CD8-positive, alpha-beta memory T cell (primary cell): Measurements from ENCODE around the gene ZSCAN31. TPM values are rescaled to one million over a fixed set of nuclear protein-coding genes. Genes with fewer than 3 reads are reported as not detected.
A peak's percentile ranks its signal among the peaks of the same experiment; 100 is the strongest.

Source experiments
- CTCF ChIA-PET: fragments of 350-600 bp; sonication (Branson Sonifier 250); formaldehyde crosslinking; loops from one replicate; lab custom pipeline; 2021; ENCODE audit warnings: antibody characterized with exemption; lab: Charles Lee
- POLR2A ChIA-PET: fragments of 350-600 bp; sonication (Branson Sonifier 250); formaldehyde crosslinking; loops from one replicate; lab custom pipeline; 2021; ENCODE audit warnings: antibody characterized with exemption; lab: Charles Lee
- DNase-seq, 5 donors: peaks; one replicate each; pipeline versions ENCODE4 v3.0.0 to v3.0.0-alpha.2; 2020 to 2022; ENCODE audit warnings: mixed read lengths in 1 of 5
- H3K27ac ChIP-seq: one replicate; pipeline ENCODE4 v1.7.0; 2013; ENCODE audit warnings: low read depth, mild to moderate bottlenecking, low read length, moderate library complexity
- H3K27me3 ChIP-seq: 2 replicates; pipeline ENCODE4 v1.7.0; 2013; ENCODE audit warnings: low read length, mild to moderate bottlenecking; ENCODE audit not compliant: insufficient read depth, poor library complexity, severe bottlenecking
- H3K36me3 ChIP-seq: 2 replicates; pipeline ENCODE4 v1.7.0; 2013; ENCODE audit warnings: mild to moderate bottlenecking, low read length, moderate library complexity; ENCODE audit not compliant: insufficient read depth
- H3K4me1 ChIP-seq: 2 replicates; pipeline ENCODE4 v1.7.0; 2013; ENCODE audit warnings: mild to moderate bottlenecking, low read length, moderate library complexity; ENCODE audit not compliant: insufficient read depth
- H3K4me3 ChIP-seq: 2 replicates; pipeline ENCODE4 v1.7.0; 2013; ENCODE audit warnings: mild to moderate bottlenecking, low read length
- H3K9me3 ChIP-seq: 2 replicates; pipeline ENCODE4 v1.7.0; 2013; ENCODE audit warnings: mild to moderate bottlenecking, low read length
- H3K27ac Mint-ChIP-seq, 8 donors: one replicate each; pipeline ENCODE4 v1.8.0; 2020 to 2021; ENCODE audit warnings: mixed read lengths in 8 of 8, mild to moderate bottlenecking in 6 of 8, inconsistent platforms in 3 of 8, moderate library complexity in 3 of 8
- H3K27me3 Mint-ChIP-seq, 2 donors: one replicate each; pipeline ENCODE4 v1.8.0; 2020 to 2021; ENCODE audit warnings: mixed read lengths in 2 of 2, mild to moderate bottlenecking in 1 of 2, moderate library complexity in 1 of 2
- H3K36me3 Mint-ChIP-seq, 3 donors: one replicate each; pipeline ENCODE4 v1.8.0; 2020 to 2021; ENCODE audit warnings: mixed read lengths in 3 of 3, inconsistent platforms in 1 of 3, mild to moderate bottlenecking in 1 of 3
- H3K4me1 Mint-ChIP-seq, 3 donors: one replicate each; pipeline ENCODE4 v1.8.0; 2020 to 2021; ENCODE audit warnings: mixed read lengths in 3 of 3, inconsistent platforms in 1 of 3, mild to moderate bottlenecking in 1 of 3
- H3K4me3 Mint-ChIP-seq, 7 donors: one replicate each; pipeline ENCODE4 v1.8.0; 2020 to 2021; ENCODE audit warnings: mixed read lengths in 7 of 7, mild to moderate bottlenecking in 6 of 7, moderate library complexity in 4 of 7, inconsistent platforms in 2 of 7
- H3K9me3 Mint-ChIP-seq, 5 donors: one replicate each; pipeline ENCODE4 v1.8.0; 2020 to 2022; ENCODE audit warnings: mixed read lengths in 5 of 5, mild to moderate bottlenecking in 3 of 5, moderate library complexity in 2 of 5, inconsistent platforms in 1 of 5
- polyA plus RNA-seq: library from polyadenylated mRNA; unstranded; fragments of 300-500 nt; fragmentation: Illumina TruSeq; gene quantifications from one replicate; pipeline ENCODE4 v1.2.3, GENCODE V29; 2021
- total RNA-seq, 2 experiments: library from RNA; stranded (reverse); gene quantifications; one replicate each; pipeline ENCODE4 v1.2.3, GENCODE V29; 2021

Gene ZSCAN31
- total and polyA plus RNA-seq, 3 experiments from 2014 or later = 0.72 to 2.6 (median 1.1) TPM

GRCh38 chr6:28281288-28282064 is 54.5 kb downstream of the ZSCAN31 start, which contains the start of gene PGBD1:
Gene PGBD1 (plus strand): TSS chr6:28281572. CDS start chr6:28283814, 2,242 bp downstream.
- CTCF ChIA-PET = interaction anchor here (1.0 to 1.1 kb wide), 2 partner anchors 14 to 56 kb away, joined by 3 read pairs; partner anchors contain the start of gene ZSCAN26

GRCh38 chr6:28280595-28281287 is 55.2 kb downstream of the ZSCAN31 start:
- Mint-ChIP-seq H3K4me1 (peaks cover 10 to 15% (median 12%) of the 10 kb centered on the region in 3 donors), H3K27me3 (peaks cover 9 to 10% of the 10 kb centered on the region in 2 donors), H3K9me3 (no peaks in the 10 kb centered on the region), H3K36me3 (peaks cover 13 to 25% (median 20%) of the 10 kb centered on the region in 3 donors), H3K27ac (peak overlapping the region in 1 of 8 donors; percentile 7), H3K4me3 (peak overlapping the region in 6 of 7 donors; percentile 77 to 91 (median 80))
- peaks cover 7% of the 10 kb centered on the region for H3K4me1 ChIP-seq
- no peaks in the 10 kb centered on the region for H3K9me3 ChIP-seq
- peaks cover 2% of the 10 kb centered on the region for H3K36me3 ChIP-seq
- ChIA-PET POLR2A (interaction anchor here (2.4 kb wide), 1 partner anchor 13 kb away, joined by 10 read pairs; the partner anchor contains the start of gene ZSCAN26), CTCF (interaction anchor here (1.0 to 1.1 kb wide), 2 partner anchors 14 to 57 kb away, joined by 3 read pairs; partner anchors contain the start of gene ZSCAN26)
- H3K4me3 ChIP-seq = no peak overlapping the region
- DNase-seq = no peak
- H3K27ac ChIP-seq = no peak overlapping the region
- H3K27me3 ChIP-seq = no peaks in the 10 kb centered on the region

More at GRCh38 chr6:28281288-28282064, 54.5 kb downstream of the ZSCAN31 start, which contains the start of gene PGBD1:
- Mint-ChIP-seq H3K9me3 (no peaks in the 10 kb centered on the region), H3K27me3 (peaks cover 9 to 10% of the 10 kb centered on the region in 2 donors), H3K36me3 (peaks cover 6 to 25% (median 13%) of the 10 kb centered on the region in 3 donors), H3K27ac (peak within 1 kb of the TSS in 3 of 8 donors; percentile 33 to 61 (median 52)), H3K4me1 (peaks cover 10 to 15% (median 12%) of the 10 kb centered on the region in 3 donors), H3K4me3 (peak within 1 kb of the TSS; percentile 77 to 91 (median 78))
- Histone ChIP-seq H3K9me3 (no peaks in the 10 kb centered on the region), H3K27ac (peak within 1 kb of the TSS; percentile 33), H3K4me3 (peak within 1 kb of the TSS; percentile 48), H3K4me1 (peaks cover 7% of the 10 kb centered on the region), H3K27me3 (no peaks in the 10 kb centered on the region), H3K36me3 (no peaks in the 10 kb centered on the region)
- POLR2A ChIA-PET = interaction anchor here (2.4 kb wide), 1 partner anchor 14 kb away, joined by 10 read pairs; the partner anchor contains the start of gene ZSCAN26
- peak; percentile 10 to 64 (median 32) for DNase-seq

GRCh38 chr6:28277746-28278145 is 58.2 kb downstream of the ZSCAN31 start:
- H3K27ac ChIP-seq = no peak overlapping the region
- CTCF ChIA-PET = no interaction called here
- DNase-seq = no peak
- Mint-ChIP-seq H3K4me1 (peaks cover 15 to 20% (median 18%) of the 10 kb centered on the region in 3 donors), H3K27me3 (peaks cover 7 to 9% of the 10 kb centered on the region in 2 donors), H3K27ac (no peak overlapping the region), H3K9me3 (no peaks in the 10 kb centered on the region), H3K4me3 (no peak overlapping the region), H3K36me3 (peaks cover 18 to 46% (median 19%) of the 10 kb centered on the region in 3 donors)
- H3K36me3 ChIP-seq = peaks cover 16% of the 10 kb centered on the region
- H3K9me3 ChIP-seq = no peaks in the 10 kb centered on the region
- POLR2A ChIA-PET = no interaction called here
- H3K27me3 ChIP-seq = no peaks in the 10 kb centered on the region
- H3K4me3 ChIP-seq = no peak overlapping the region
- peaks cover 7% of the 10 kb centered on the region for H3K4me1 ChIP-seq

DNA sequence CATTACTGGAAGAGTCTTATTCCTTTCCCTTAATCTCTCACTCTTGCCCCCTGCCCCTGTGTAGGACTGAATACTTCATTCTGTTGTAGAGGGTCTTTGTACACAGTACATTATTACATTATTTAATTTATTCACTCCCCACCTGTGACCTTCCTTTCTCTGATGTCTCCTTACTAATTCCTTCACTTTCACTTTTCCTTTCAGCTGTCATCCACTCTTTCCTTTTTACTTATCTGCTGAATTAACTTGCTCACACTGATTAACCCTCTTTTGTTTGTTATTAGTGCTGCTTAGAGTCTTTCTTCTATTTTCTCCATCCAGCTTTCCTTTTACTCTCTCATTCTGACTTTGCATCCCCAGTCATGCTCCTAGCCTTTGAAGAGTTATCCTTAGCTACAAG is 61.1 kb downstream of the ZSCAN31 start:
- DNase-seq = no peak
- Mint-ChIP-seq H3K9me3 (no peaks in the 10 kb centered on the region), H3K27me3 (peaks cover 0 to 2% of the 10 kb centered on the region in 2 donors), H3K36me3 (peaks cover 13 to 60% (median 20%) of the 10 kb centered on the region in 3 donors), H3K27ac (peak overlapping the region in 6 of 8 donors; percentile 5 to 62 (median 38)), H3K4me1 (peaks cover 9 to 21% (median 18%) of the 10 kb centered on the region in 3 donors), H3K4me3 (no peak overlapping the region)
- Histone ChIP-seq H3K4me1 (no peaks in the 10 kb centered on the region), H3K36me3 (peaks cover 28% of the 10 kb centered on the region), H3K4me3 (no peak overlapping the region), H3K9me3 (no peaks in the 10 kb centered on the region), H3K27me3 (no peaks in the 10 kb centered on the region), H3K27ac (no peak overlapping the region)
- CTCF ChIA-PET = no interaction called here
- POLR2A ChIA-PET = no interaction called here

Other genes starting within 250 kb of the ZSCAN31 start
- gene ZSCAN16, start 211.5 kb downstream of the ZSCAN31 start, total RNA-seq = 1 to 10 TPM; 5.3 to 5.8 TPM
- gene ZSCAN16, start 211.5 kb downstream of the ZSCAN31 start, polyA plus RNA-seq = 11.5 TPM
- 10 to 100 TPM; 15.6 to 17.4 TPM for gene ZKSCAN8, start 194.3 kb downstream of the ZSCAN31 start, total RNA-seq
- gene ZKSCAN8, start 194.3 kb downstream of the ZSCAN31 start, polyA plus RNA-seq = 1.9 TPM
- 1 to 10 TPM; 5.0 to 6.8 TPM for gene ZSCAN9, start 110.9 kb downstream of the ZSCAN31 start, total RNA-seq
- gene ZSCAN9, start 110.9 kb downstream of the ZSCAN31 start, polyA plus RNA-seq = 4.7 TPM
- 1 to 10 TPM; 5.6 to 6.3 TPM for gene ZKSCAN4, start 83.9 kb downstream of the ZSCAN31 start, total RNA-seq
- 5.8 TPM for gene ZKSCAN4, start 83.9 kb downstream of the ZSCAN31 start, polyA plus RNA-seq
- under 1 TPM; 0.22 TPM for gene NKAPL, start 76.9 kb downstream of the ZSCAN31 start, total RNA-seq
- gene NKAPL, start 76.9 kb downstream of the ZSCAN31 start, polyA plus RNA-seq = not detected
- gene ZSCAN26, start 69.0 kb downstream of the ZSCAN31 start, total RNA-seq = 1 to 10 TPM; 5.6 to 6.4 TPM
- 15.8 TPM for gene ZSCAN26, start 69.0 kb downstream of the ZSCAN31 start, polyA plus RNA-seq
- 1 to 10 TPM; 4.6 to 5.4 TPM for gene PGBD1, start 54.6 kb downstream of the ZSCAN31 start, total RNA-seq
- 0.87 TPM for gene PGBD1, start 54.6 kb downstream of the ZSCAN31 start, polyA plus RNA-seq
- gene ZKSCAN3, start 13.8 kb upstream of the ZSCAN31 start, total RNA-seq = 1 to 10 TPM; 3.0 to 4.7 TPM
- gene ZKSCAN3, start 13.8 kb upstream of the ZSCAN31 start, polyA plus RNA-seq = 3.2 TPM
- gene ZSCAN12, start 63.6 kb upstream of the ZSCAN31 start, total RNA-seq = 1 to 10 TPM; 4.3 to 4.4 TPM
- 2.2 TPM for gene ZSCAN12, start 63.6 kb upstream of the ZSCAN31 start, polyA plus RNA-seq
- 1 to 10 TPM in 1 of 2 experiments, under 1 TPM in 1; 0.63 to 1.3 TPM for gene ZSCAN23, start 107.3 kb upstream of the ZSCAN31 start, total RNA-seq
- gene ZSCAN23, start 107.3 kb upstream of the ZSCAN31 start, polyA plus RNA-seq = not detected
- gene GPX6, start 179.6 kb upstream of the ZSCAN31 start, total RNA-seq = not detected
- gene GPX6, start 179.6 kb upstream of the ZSCAN31 start, polyA plus RNA-seq = not detected
- not detected for gene GPX5, start 189.7 kb upstream of the ZSCAN31 start, total RNA-seq
- 0.84 TPM for gene GPX5, start 189.7 kb upstream of the ZSCAN31 start, polyA plus RNA-seq